Suprapubic skin (tissue), 4 donors: ENCODE data around the gene ARHGAP10. TPM values are rescaled to one million over a fixed set of nuclear protein-coding genes. Genes with fewer than 3 reads are reported as not detected.

Experiments
- DNase-seq, 2 donors: peaks; one replicate each; pipeline ENCODE4 v3.0.0-alpha.2; 2019; ENCODE audit warnings: low spot score in 2 of 2
- H3K27ac ChIP-seq: fragments of 200-600 bp; sonication (generic); one replicate; pipeline ENCODE4 v1.5.1; 2019
- H3K27me3 ChIP-seq: fragments of 200-600 bp; sonication (generic); one replicate; pipeline ENCODE4 v1.5.1; 2019
- H3K36me3 ChIP-seq: fragments of 200-600 bp; sonication (generic); one replicate; pipeline ENCODE4 v1.5.1; 2019
- H3K4me1 ChIP-seq: fragments of 200-600 bp; sonication (generic); one replicate; pipeline ENCODE4 v1.5.1; 2019
- H3K4me3 ChIP-seq: fragments of 200-600 bp; sonication (generic); one replicate; pipeline ENCODE4 v1.5.1; 2019; ENCODE audit warnings: mild to moderate bottlenecking
- H3K9me3 ChIP-seq: fragments of 200-600 bp; sonication (generic); one replicate; pipeline ENCODE4 v1.5.1; 2019
- EP300 ChIP-seq: sonication (generic); formaldehyde crosslinking; IDR thresholded peaks from one replicate; pipeline ENCODE4 v1.6.1; 2017; ENCODE audit warnings: antibody characterized with exemption
- POLR2A ChIP-seq, 2 donors: fragments of 450-650 bp; IDR thresholded peaks; one replicate each; pipeline ENCODE4 v1.6.1; 2017; ENCODE audit warnings: antibody characterized with exemption in 2 of 2, mild to moderate bottlenecking in 2 of 2, moderate library complexity in 2 of 2
- POLR2AphosphoS5 ChIP-seq, 3 donors: sonication (generic); formaldehyde crosslinking; IDR thresholded peaks; one replicate each; pipeline ENCODE4 v1.6.1; 2017; ENCODE audit warnings: antibody characterized with exemption in 3 of 3
- WGBS: methylation state at CpG from one replicate; pipeline ENCODE4 v1.1.5; 2018; 5-methylcytosine and 5-hydroxymethylcytosine counted together
- total RNA-seq, 4 donors: library from RNA; depleted of rRNA; stranded (reverse); fragments of >200 nt; gene quantifications; one replicate each; pipeline ENCODE4 v1.1.0, GENCODE V29; 2016
- TF ChIP-seq, protein P1 (sequence below), 2 donors: fragments of 200-600 bp in 1 of 2; fragments of 450-650 bp in 1 of 2; sonication (generic) in 1 of 2; IDR thresholded peaks; one replicate each; pipeline ENCODE4 v1.5.1; 2016 to 2019; ENCODE audit warnings: antibody characterized with exemption in 2 of 2, mild to moderate bottlenecking in 1 of 2, moderate library complexity in 1 of 2

Gene ARHGAP10
- total RNA-seq, 4 donors from 2014 or later: 32.5 to 59.0 (median 36.8) TPM

GRCh38 chr4:147891476-147892115, 159.7 kb downstream of the ARHGAP10 start:
- Histone ChIP-seq H3K4me3 (no peak overlapping the region), H3K9me3 (no peaks in the 10 kb centered on the region), H3K4me1 (no peaks in the 10 kb centered on the region), H3K27me3 (no peaks in the 10 kb centered on the region), H3K27ac (no peak overlapping the region), H3K36me3 (peaks cover 12% of the 10 kb centered on the region)
- TF ChIP-seq, protein P1, sequence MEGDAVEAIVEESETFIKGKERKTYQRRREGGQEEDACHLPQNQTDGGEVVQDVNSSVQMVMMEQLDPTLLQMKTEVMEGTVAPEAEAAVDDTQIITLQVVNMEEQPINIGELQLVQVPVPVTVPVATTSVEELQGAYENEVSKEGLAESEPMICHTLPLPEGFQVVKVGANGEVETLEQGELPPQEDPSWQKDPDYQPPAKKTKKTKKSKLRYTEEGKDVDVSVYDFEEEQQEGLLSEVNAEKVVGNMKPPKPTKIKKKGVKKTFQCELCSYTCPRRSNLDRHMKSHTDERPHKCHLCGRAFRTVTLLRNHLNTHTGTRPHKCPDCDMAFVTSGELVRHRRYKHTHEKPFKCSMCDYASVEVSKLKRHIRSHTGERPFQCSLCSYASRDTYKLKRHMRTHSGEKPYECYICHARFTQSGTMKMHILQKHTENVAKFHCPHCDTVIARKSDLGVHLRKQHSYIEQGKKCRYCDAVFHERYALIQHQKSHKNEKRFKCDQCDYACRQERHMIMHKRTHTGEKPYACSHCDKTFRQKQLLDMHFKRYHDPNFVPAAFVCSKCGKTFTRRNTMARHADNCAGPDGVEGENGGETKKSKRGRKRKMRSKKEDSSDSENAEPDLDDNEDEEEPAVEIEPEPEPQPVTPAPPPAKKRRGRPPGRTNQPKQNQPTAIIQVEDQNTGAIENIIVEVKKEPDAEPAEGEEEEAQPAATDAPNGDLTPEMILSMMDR (IDR thresholded peaks at IDR 0.05): no peak
- no peak for TF ChIP-seq POLR2AphosphoS5 (IDR thresholded peaks at IDR 0.05)
- no peak for TF ChIP-seq POLR2A (IDR thresholded peaks at IDR 0.05)
- no peak for TF ChIP-seq EP300
- 85% methylated on average over 6 of the region's 6 CpGs for WGBS
- DNase-seq: no peak

DNA sequence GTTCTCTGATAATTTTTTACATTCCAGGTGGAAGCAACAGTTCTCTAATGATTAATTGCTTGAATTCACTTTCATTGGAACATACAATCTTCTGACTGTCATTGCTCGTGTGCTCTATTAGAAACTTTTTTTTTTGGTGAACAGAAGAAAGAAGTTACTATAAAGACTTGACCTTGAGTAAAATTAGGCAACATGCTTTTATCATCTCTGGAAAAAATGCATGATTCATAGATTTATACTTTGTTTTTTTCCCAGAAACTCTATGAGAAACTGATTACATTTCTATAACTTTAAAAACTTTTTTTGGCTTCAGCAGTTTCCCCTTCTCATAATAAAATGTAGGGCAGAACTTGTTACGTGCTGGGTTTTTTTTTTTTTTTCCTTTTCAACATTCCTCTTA, 167.6 kb downstream of the ARHGAP10 start:
- DNase-seq: no peak
- Histone ChIP-seq H3K27me3 (no peaks in the 10 kb centered on the region), H3K36me3 (peaks cover 24% of the 10 kb centered on the region), H3K4me3 (no peak overlapping the region), H3K4me1 (no peaks in the 10 kb centered on the region), H3K27ac (no peak overlapping the region), H3K9me3 (no peaks in the 10 kb centered on the region)
- TF ChIP-seq POLR2A (IDR thresholded peaks at IDR 0.05) (no peak), EP300 (no peak), POLR2AphosphoS5 (IDR thresholded peaks at IDR 0.05) (no peak)
- TF ChIP-seq, protein P1 (IDR thresholded peaks at IDR 0.05): no peak
- WGBS: 51% methylated on average over 2 of the region's 2 CpGs

DNA sequence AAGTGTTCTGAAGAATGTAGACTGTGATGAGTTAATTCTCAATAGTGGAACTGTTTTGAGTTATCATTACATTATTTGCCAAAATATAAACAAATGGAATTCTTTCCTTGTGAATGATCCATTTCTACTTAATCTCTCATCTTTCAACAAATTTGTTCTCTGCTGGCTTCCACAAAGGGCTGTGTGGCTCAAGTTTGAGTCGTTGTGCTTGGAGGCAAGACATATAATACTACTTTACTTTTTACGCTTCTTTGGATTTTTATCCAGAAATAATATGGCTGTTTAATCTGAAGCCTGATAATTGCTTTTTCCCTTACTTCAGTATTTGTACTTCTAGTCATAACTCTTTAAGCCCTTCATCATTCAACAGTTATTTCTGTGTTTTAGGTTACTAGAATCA, 169.5 kb downstream of the ARHGAP10 start:
- no peak overlapping the region for H3K4me3 ChIP-seq
- no peak overlapping the region for H3K27ac ChIP-seq
- WGBS: 34% methylated on average over 2 of the region's 2 CpGs
- no peak for TF ChIP-seq POLR2A (IDR thresholded peaks at IDR 0.05)
- TF ChIP-seq, protein P1 (IDR thresholded peaks at IDR 0.05): no peak
- no peak for TF ChIP-seq POLR2AphosphoS5 (IDR thresholded peaks at IDR 0.05)
- H3K9me3 ChIP-seq: no peaks in the 10 kb centered on the region
- no peaks in the 10 kb centered on the region for H3K4me1 ChIP-seq
- H3K36me3 ChIP-seq: peaks cover 24% of the 10 kb centered on the region
- no peaks in the 10 kb centered on the region for H3K27me3 ChIP-seq
- DNase-seq: no peak

- no peak overlapping the region for H3K27ac ChIP-seq
- 93% methylated on average over 2 of the region's 2 CpGs for WGBS
Observed at GRCh38 chr4:147901916-147902315, 170.0 kb downstream of the ARHGAP10 start.

DNA sequence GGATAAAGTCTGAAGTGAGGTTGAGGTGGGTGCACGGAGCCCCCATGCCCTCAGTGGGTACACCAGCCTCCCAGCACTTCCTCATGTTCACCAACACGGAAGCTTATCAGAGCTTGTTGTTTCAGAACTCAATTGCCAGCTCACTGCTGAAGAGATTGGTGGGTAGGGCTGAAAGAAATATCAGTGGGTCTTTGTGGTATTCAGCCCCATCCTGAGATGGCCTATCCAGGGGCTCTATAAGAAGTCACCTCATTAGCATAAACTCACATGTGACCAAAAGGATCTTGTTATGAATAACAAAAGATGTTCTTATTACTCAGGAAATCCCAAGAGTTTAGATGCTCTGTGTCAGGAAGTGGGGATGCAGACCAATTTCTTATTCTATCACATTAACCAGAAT, 177.3 kb downstream of the ARHGAP10 start:
- Histone ChIP-seq H3K9me3 (no peaks in the 10 kb centered on the region), H3K27me3 (no peaks in the 10 kb centered on the region), H3K4me1 (no peaks in the 10 kb centered on the region), H3K27ac (no peak overlapping the region), H3K4me3 (no peak overlapping the region), H3K36me3 (peaks cover 24% of the 10 kb centered on the region)
- 65% methylated on average over 2 of the region's 2 CpGs for WGBS
- DNase-seq: no peak
- TF ChIP-seq, protein P1 (IDR thresholded peaks at IDR 0.05): no peak
- TF ChIP-seq POLR2AphosphoS5 (IDR thresholded peaks at IDR 0.05) (no peak), POLR2A (IDR thresholded peaks at IDR 0.05) (no peak), EP300 (no peak)

More at GRCh38 chr4:147901916-147902315, 170.0 kb downstream of the ARHGAP10 start:
- no peak for TF ChIP-seq POLR2A (IDR thresholded peaks at IDR 0.05)
- TF ChIP-seq EP300: no peak
- TF ChIP-seq, protein P1 (IDR thresholded peaks at IDR 0.05): no peak
- TF ChIP-seq POLR2AphosphoS5 (IDR thresholded peaks at IDR 0.05): no peak
- Histone ChIP-seq H3K36me3 (peaks cover 27% of the 10 kb centered on the region), H3K9me3 (no peaks in the 10 kb centered on the region), H3K27me3 (no peaks in the 10 kb centered on the region), H3K4me3 (no peak overlapping the region), H3K4me1 (no peaks in the 10 kb centered on the region)
- DNase-seq: no peak
